Heart left ventricle (tissue), 16 donors: ENCODE data around the gene PHEX. TPM values are rescaled to one million over a fixed set of nuclear protein-coding genes. Genes with fewer than 3 reads are reported as not detected.

Experiments used
- ATAC-seq, 4 donors: fragments of 200-7000 bp; cut with Tn5 transposase; one replicate each; pipeline ENCODE4 v1.9.1; 2020 to 2022; ENCODE audit warnings: moderate library complexity in 4 of 4, mild to moderate bottlenecking in 3 of 4, moderate number of reproducible peaks in 1 of 4
- DNase-seq, 5 donors: peaks; one replicate each; pipeline ENCODE4 v3.0.0-alpha.2; 2020
- H3K27ac ChIP-seq, 12 donors: fragments of 200-600 bp; sonication (generic) in 4 of 12; one replicate each; pipeline versions ENCODE4 v1.5.0 to v1.8.0; 2016 to 2022; ENCODE audit warnings: mild to moderate bottlenecking in 2 of 12
- H3K27me3 ChIP-seq, 9 donors: fragments of 200-600 bp; sonication (generic) in 2 of 9; one replicate each; pipeline versions ENCODE4 v1.5.1 to v1.8.0; 2016 to 2022; ENCODE audit warnings: mild to moderate bottlenecking in 3 of 9
- H3K36me3 ChIP-seq, 9 donors: fragments of 200-600 bp; sonication (generic) in 2 of 9; one replicate each; pipeline versions ENCODE4 v1.5.0 to v1.8.0; 2018 to 2022; ENCODE audit warnings: mild to moderate bottlenecking in 2 of 9
- H3K4me1 ChIP-seq, 12 donors: fragments of 200-600 bp; sonication (generic) in 4 of 12; one replicate each; pipeline versions ENCODE4 v1.5.0 to v1.8.0; 2016 to 2022; ENCODE audit warnings: mild to moderate bottlenecking in 3 of 12
- H3K4me3 ChIP-seq, 12 donors: fragments of 200-600 bp; sonication (generic) in 4 of 12; one replicate each; pipeline versions ENCODE4 v1.5.0 to v1.8.0; 2017 to 2022; ENCODE audit warnings: mild to moderate bottlenecking in 9 of 12, moderate library complexity in 4 of 12
- H3K9me3 ChIP-seq, 12 donors: fragments of 200-600 bp; sonication (generic) in 4 of 12; one replicate each; pipeline versions ENCODE4 v1.5.0 to v1.8.0; 2016 to 2022; ENCODE audit warnings: mild to moderate bottlenecking in 1 of 12
- CTCF ChIP-seq, 12 donors: fragments of 200-600 bp; sonication (generic) in 4 of 12; IDR thresholded peaks; one replicate each; pipeline versions ENCODE4 v1.5.0 to v1.8.0; 2018 to 2022; ENCODE audit warnings: antibody characterized with exemption in 12 of 12, mild to moderate bottlenecking in 5 of 12
- POLR2A ChIP-seq, 2 donors: fragments of 450-650 bp; IDR thresholded peaks; one replicate each; pipeline ENCODE4 v1.6.1; 2017; ENCODE audit warnings: antibody characterized with exemption in 2 of 2, mild to moderate bottlenecking in 2 of 2, moderate library complexity in 2 of 2
- WGBS, 4 donors: extraction: QIAGEN DNeasy Blood & Tissue Kit in 2 of 4; methylation state at CpG; one replicate each; pipeline versions ENCODE4 v1.1.5 to v1.1.7; 2013 to 2018; 5-methylcytosine and 5-hydroxymethylcytosine counted together
- intact Hi-C, 10 donors: fragments of 100-400 bp; cut with DNase I; formaldehyde crosslinking; loops; one replicate each; pipeline versions ENCODE4 v1.11.1 to v1.14.2; 2022
- polyA plus RNA-seq, 2 donors: library from polyadenylated mRNA; stranded (reverse); fragments of 200-250 nt; gene quantifications; one replicate each; pipeline ENCODE4 v1.2.3, GENCODE V29; 2013
- total RNA-seq, 9 donors: library from RNA; depleted of rRNA in 2 of 9; stranded (reverse); fragments of >200 nt in 2 of 9; fragmentation: NEBNext Ultra II Directional in 3 of 9; extraction: Animal tissue kit (Norgen Biotek cat#: 25700) in 3 of 9; gene quantifications; one replicate each; pipeline versions ENCODE4 v1.1.0 to v1.2.4, GENCODE V29; 2016 to 2023
- donor health status: ischemic (EF 13 %, LVEDD 7.1; RV severe dilation, severe dysfunction).
- donor health status: healthy with polysubstance abuse.
- donor health status: DM: no; HTN: yes; CAD: no.
- donor health status: DM: no; HTN: no; CAD: no.
- donor health status: ischemic (EF 25% LVEDD 6.9; RV normal size, moderate dysfunction).
- donor health status: ischemic (EF 25% LVEDD 5.7; RV mildly dilated, moderate dysfunction).
- donor health status: healthy.
- donor health status: DM: yes; HTN: yes; CAD: no.
- donor health status: ischemic (EF 35%, LVEDD 5.7; RV mildly dilated, moderate dysfunction).
- donor health status: nonischemic (EF 11% LVEDD 7.7; RV severe dilation, severe dysfunction).
- donor health status: DM: yes; HTN: yes; CAD: no.
- donor health status: PGD.
- donor health status: ischemic (EF 29% LVEDD 5.4; RV normal size, mild dysfunction).
- donor health status: nonischemic (EF 23%, LVEDD 6.1; RV moderate dilation, normal function).

Gene PHEX
- total and polyA plus RNA-seq, 11 donors = 0.01 to 0.53 (median 0.23) TPM; not detected in 5

- no peak overlapping the region for H3K27ac ChIP-seq
- no peaks in the 10 kb centered on the region for H3K4me1 ChIP-seq
- ATAC-seq (no peak), DNase-seq (no peak)
- no peaks in the 10 kb centered on the region for H3K9me3 ChIP-seq
- WGBS, 4 donors = 62 to 82% (median 69%) methylated on average over 10 of the region's 10 CpGs
- H3K36me3 ChIP-seq = no peaks in the 10 kb centered on the region
- H3K4me3 ChIP-seq = no peak overlapping the region
- intact Hi-C loops = no loop called here
- TF ChIP-seq CTCF (IDR thresholded peaks at IDR 0.05) = no peak
- TF ChIP-seq POLR2A (IDR thresholded peaks at IDR 0.05) = no peak
- H3K27me3 ChIP-seq = peaks cover 0 to 3% (median 0%) of the 10 kb centered on the region in 9 donors
These were observed 86.2 kb downstream of the PHEX start for GRCh38 chrX:22118161-22118830.

GRCh38 chrX:22121161-22121560 is 89.0 kb downstream of the PHEX start:
- no peak overlapping the region for H3K27ac ChIP-seq
- DNase-seq (no peak), ATAC-seq (no peak)
- TF ChIP-seq CTCF (IDR thresholded peaks at IDR 0.05) (no peak), POLR2A (IDR thresholded peaks at IDR 0.05) (no peak)
- no peak overlapping the region for H3K4me3 ChIP-seq
- 60 to 85% (median 72%) methylated on average over 3 of the region's 3 CpGs for WGBS, 4 donors
- no peaks in the 10 kb centered on the region for H3K9me3 ChIP-seq
- H3K4me1 ChIP-seq = no peaks in the 10 kb centered on the region
- intact Hi-C loops = no loop called here
- H3K36me3 ChIP-seq = no peaks in the 10 kb centered on the region
- H3K27me3 ChIP-seq = no peaks in the 10 kb centered on the region

- Histone ChIP-seq H3K27me3 (peaks cover 0 to 6% (median 0%) of the 10 kb centered on the region in 9 donors), H3K9me3 (no peaks in the 10 kb centered on the region), H3K4me1 (no peaks in the 10 kb centered on the region), H3K36me3 (no peaks in the 10 kb centered on the region), H3K4me3 (no peak overlapping the region), H3K27ac (no peak overlapping the region)
- intact Hi-C loops = no loop called here
- no peak for DNase-seq
- TF ChIP-seq POLR2A (IDR thresholded peaks at IDR 0.05) (no peak), CTCF (IDR thresholded peaks at IDR 0.05) (no peak)
- 47 to 75% (median 68%) methylated on average over 2 of the region's 2 CpGs for WGBS, 4 donors
- ATAC-seq = peak in 1 of 4 donors; percentile 16
These were observed 90.4 kb downstream of the PHEX start for GRCh38 chrX:22122510-22122909.

- WGBS, 4 donors = 84 to 94% (median 90%) methylated on average over 6 of the region's 6 CpGs
- no peak for DNase-seq
- H3K27ac ChIP-seq = no peak overlapping the region
- ATAC-seq = no peak
- H3K9me3 ChIP-seq = no peaks in the 10 kb centered on the region
- intact Hi-C loops = no loop called here
- H3K27me3 ChIP-seq = peaks cover 0 to 6% (median 0%) of the 10 kb centered on the region in 9 donors
- H3K4me1 ChIP-seq = no peaks in the 10 kb centered on the region
- no peaks in the 10 kb centered on the region for H3K36me3 ChIP-seq
- TF ChIP-seq CTCF (IDR thresholded peaks at IDR 0.05) (no peak), POLR2A (IDR thresholded peaks at IDR 0.05) (no peak)
- no peak overlapping the region for H3K4me3 ChIP-seq
These were observed 92.0 kb downstream of the PHEX start for GRCh38 chrX:22124098-22124497.
